GM21723 (cell line): Measurements from ENCODE around the gene CAT.

Experiments
- ATAC-seq: cut with Tn5 transposase; IDR thresholded peaks from one replicate; pipeline ENCODE4 v1.9.1; 2021; ENCODE audit warnings: mild to moderate bottlenecking, moderate library complexity; ENCODE audit not compliant: unreplicated experiment

CAT gene

GRCh38 chr11:34438529-34439507 lies at the start of gene CAT:
Gene CAT, plus strand, starts transcription at chr11:34438934. Its CDS starts 80 bp downstream, at chr11:34439014.
- ATAC-seq, result peak; percentile 97

- ATAC-seq, result no peak
These were observed 43.9 kb upstream of the CAT start for GRCh38 chr11:34394771-34395300.

- ATAC-seq, result no peak
These were observed 42.7 kb upstream of the CAT start for GRCh38 chr11:34395916-34396550.

GRCh38 chr11:34397120-34397519 lies 41.6 kb upstream of the CAT start:
- ATAC-seq, result no peak

- ATAC-seq, result no peak
These were observed 40.9 kb upstream of the CAT start for GRCh38 chr11:34397811-34398210.

GRCh38 chr11:34403431-34403830 lies 35.3 kb upstream of the CAT start:
- no peak for ATAC-seq

GRCh38 chr11:34404280-34404679 lies 34.5 kb upstream of the CAT start:
- ATAC-seq, result no peak

- no peak for ATAC-seq
These were observed 33.5 kb upstream of the CAT start for GRCh38 chr11:34405079-34405858.

GRCh38 chr11:34406413-34406812 lies 32.3 kb upstream of the CAT start:
- ATAC-seq, result no peak

GRCh38 chr11:34407121-34407813 lies 31.5 kb upstream of the CAT start:
- ATAC-seq, result no peak

GRCh38 chr11:34408580-34409172 lies 30.1 kb upstream of the CAT start:
- ATAC-seq, result no peak

- no peak for ATAC-seq
These were observed 27.6 kb upstream of the CAT start for GRCh38 chr11:34411111-34411510.

GRCh38 chr11:34411791-34412190 lies 26.9 kb upstream of the CAT start:
- no peak for ATAC-seq

GRCh38 chr11:34413263-34413662 lies 25.5 kb upstream of the CAT start:
- no peak for ATAC-seq

GRCh38 chr11:34415538-34415937 lies 23.2 kb upstream of the CAT start:
- no peak for ATAC-seq

- ATAC-seq, result no peak
These were observed 22.6 kb upstream of the CAT start for GRCh38 chr11:34416088-34416487.

- no peak for ATAC-seq
These were observed 22.0 kb upstream of the CAT start for GRCh38 chr11:34416766-34417165.

GRCh38 chr11:34417202-34417601 lies 21.5 kb upstream of the CAT start:
- no peak for ATAC-seq

- no peak for ATAC-seq
These were observed 19.6 kb upstream of the CAT start for GRCh38 chr11:34419158-34419557.

- no peak for ATAC-seq
These were observed 15.4 kb upstream of the CAT start for GRCh38 chr11:34423300-34423699.
